HepG2 (cell line): Measurements from ENCODE around the gene RNF126. TPM values are rescaled to one million over a fixed set of nuclear protein-coding genes. Genes with fewer than 3 reads are reported as not detected.

ENCODE experiments used
- ATAC-seq: fragments of 200-7000 bp; cut with Tn5 transposase; 3 replicates; pipeline ENCODE4 v1.9.1; 2020; ENCODE audit warnings: mild to moderate bottlenecking, moderate library complexity
- BruUV-seq: library from RNA; stranded (reverse); fragments of 400-500 nt; replicated peaks from 2 replicates; lab custom pipeline; 2021; lab: Mats Ljungman, UMichigan
- CTCF ChIA-PET: fragments of 300-600 bp; formaldehyde crosslinking; extraction: SDS; loops from one replicate; lab custom pipeline; 2021; ENCODE audit warnings: low total read pairs, inconsistent platforms, low intra/inter-chr PET ratio; lab: Yijun Ruan, JAX
- POLR2A ChIA-PET: fragments of 350-600 bp; sonication (Branson Sonifier 250); formaldehyde crosslinking; loops from one replicate; lab custom pipeline; 2020; ENCODE audit warnings: antibody characterized with exemption, inconsistent platforms; lab: Yijun Ruan, JAX
- DNase-seq: peaks from one replicate; pipeline ENCODE4 v3.0.0-alpha.2; 2015; ENCODE audit warnings: low spot score
- FAIRE-seq: peaks from 3 replicates; lab custom pipeline; 2011; peaks lifted over from hg19 to GRCh38; lab: Jason Lieb, UNC
- H2AFZ ChIP-seq: one replicate; pipeline ENCODE4 v1.6.1; 2011; ENCODE audit warnings: low read length, inconsistent platforms
- H3K27ac ChIP-seq: fragments of 300-600 bp; 3 replicates; pipeline ENCODE4 v1.8.0; 2011; ENCODE audit warnings: mixed run types, mild to moderate bottlenecking, mixed read lengths, low read length, inconsistent platforms; ENCODE audit not compliant: insufficient read depth; ENCODE audit errors: extremely low read length
- H3K27me3 ChIP-seq, 2 experiments: fragments of 200-600 bp in 1 of 2; 2 replicates in 1 of 2; 3 replicates in 1 of 2; pipeline versions ENCODE4 v1.6.0 to v1.8.0; 2011; ENCODE audit warnings: low read length in 2 of 2, mild to moderate bottlenecking in 2 of 2, moderate library complexity in 2 of 2, inconsistent platforms in 1 of 2; ENCODE audit not compliant: insufficient read depth in 2 of 2, control insufficient read depth in 1 of 2
- H3K36me3 ChIP-seq, 2 experiments: fragments of 200-600 bp in 1 of 2; replicated peaks in 1 of 2; 2 replicates in 1 of 2; 3 replicates in 1 of 2; pipeline versions ENCODE4 v1.5.1 to v1.8.0; 2011; ENCODE audit warnings: low read length in 2 of 2, inconsistent platforms in 1 of 2; ENCODE audit not compliant: insufficient read depth in 2 of 2, control insufficient read depth in 1 of 2
- H3K4me1 ChIP-seq: 2 replicates; pipeline ENCODE4 v1.5.1; 2012; ENCODE audit warnings: low read length, inconsistent platforms; ENCODE audit not compliant: insufficient read depth
- H3K4me2 ChIP-seq: 2 replicates; pipeline ENCODE4 v1.6.0; 2011; ENCODE audit warnings: low read depth, low read length, inconsistent platforms
- H3K4me3 ChIP-seq, 3 experiments: fragments of 200-600 bp in 1 of 3; sonication (generic), shearing (Covaris generic) in 1 of 3; replicated peaks in 1 of 3; 2 replicates each; pipeline ENCODE4 v1.5.1; 2011 to 2016; ENCODE audit warnings: low read length in 3 of 3, inconsistent platforms in 2 of 3, low read depth in 2 of 3, mild to moderate bottlenecking in 2 of 3, control low read depth in 1 of 3, mixed read lengths in 1 of 3; ENCODE audit not compliant: insufficient read depth in 1 of 3
- H3K79me2 ChIP-seq: one replicate; pipeline ENCODE4 v1.6.1; 2011; ENCODE audit warnings: low read length, inconsistent platforms; ENCODE audit not compliant: insufficient read depth
- H3K9ac ChIP-seq: 2 replicates; pipeline ENCODE4 v1.6.0; 2011; ENCODE audit warnings: mild to moderate bottlenecking, low read depth, low read length, inconsistent platforms; ENCODE audit not compliant: insufficient read depth
- H3K9me3 ChIP-seq: 2 replicates; pipeline ENCODE4 v1.5.1; 2012; ENCODE audit warnings: mild to moderate bottlenecking, low read length
- H4K20me1 ChIP-seq: 2 replicates; pipeline ENCODE4 v1.6.0; 2011; ENCODE audit warnings: inconsistent platforms, mild to moderate bottlenecking, low read length, moderate library complexity; ENCODE audit not compliant: insufficient read depth
- AGO2 ChIP-seq: fragments of 200-400 bp; formaldehyde crosslinking; optimal IDR thresholded peaks from 2 replicates; pipeline ENCODE3; 2017; ENCODE audit warnings: mild to moderate bottlenecking, low read depth, low read length, moderate library complexity
- ATF3 ChIP-seq: sonication (generic); formaldehyde crosslinking; IDR thresholded peaks from 2 replicates; pipeline ENCODE4 v1.4.0; 2020; ENCODE audit warnings: missing genetic modification reagents
- ESRRA ChIP-seq: sonication (generic); formaldehyde crosslinking; IDR thresholded peaks from 2 replicates; pipeline ENCODE4 v1.5.1; 2020; ENCODE audit warnings: mild to moderate bottlenecking, low read depth, missing genetic modification reagents
- HOMEZ ChIP-seq: IDR thresholded peaks from 2 replicates; pipeline ENCODE4 v1.6.1; 2016; ENCODE audit warnings: low read depth
- PBX3 ChIP-seq: sonication (generic); formaldehyde crosslinking; IDR thresholded peaks from 2 replicates; pipeline ENCODE4 v1.8.1; 2023; ENCODE audit warnings: missing genetic modification reagents, inconsistent platforms, borderline replicate concordance
- SOX5 ChIP-seq: IDR thresholded peaks from 2 replicates; pipeline ENCODE4 v1.6.1; 2016; ENCODE audit warnings: borderline replicate concordance
- SP2 ChIP-seq: sonication (generic); formaldehyde crosslinking; IDR thresholded peaks from 2 replicates; pipeline ENCODE4 v1.5.1; 2020; ENCODE audit warnings: mild to moderate bottlenecking, missing genetic modification reagents
- TBX2 ChIP-seq: sonication (generic); formaldehyde crosslinking; IDR thresholded peaks from 2 replicates; pipeline ENCODE4 v1.5.0; 2020; ENCODE audit warnings: missing genetic modification reagents, mild to moderate bottlenecking, borderline replicate concordance
- THAP7 ChIP-seq: sonication (generic); formaldehyde crosslinking; IDR thresholded peaks from 2 replicates; pipeline ENCODE4 v1.8.1; 2023; ENCODE audit warnings: mild to moderate bottlenecking, missing genetic modification reagents
- ZBTB7B ChIP-seq: sonication (generic); formaldehyde crosslinking; IDR thresholded peaks from 2 replicates; pipeline ENCODE4 v1.4.0; 2020; ENCODE audit warnings: missing genetic modification reagents
- ZFP36L1 ChIP-seq: sonication (generic); formaldehyde crosslinking; IDR thresholded peaks from 2 replicates; pipeline ENCODE4 v1.8.0; 2022; ENCODE audit warnings: mild to moderate bottlenecking, missing genetic modification reagents, moderate library complexity
- ZFX ChIP-seq: sonication (generic); formaldehyde crosslinking; IDR thresholded peaks from 2 replicates; pipeline ENCODE4 v1.4.0; 2020; ENCODE audit warnings: mild to moderate bottlenecking, low read depth, missing genetic modification reagents, moderate library complexity
- ZNF205 ChIP-seq: IDR thresholded peaks from 2 replicates; pipeline ENCODE4 v1.6.1; 2018; ENCODE audit warnings: missing biosample characterization, missing genetic modification reagents
- ZNF274 ChIP-seq: sonication (generic); formaldehyde crosslinking; IDR thresholded peaks from 2 replicates; pipeline ENCODE4 v1.5.1; 2020; ENCODE audit warnings: mild to moderate bottlenecking, missing genetic modification reagents
- ZNF432 ChIP-seq: sonication (generic); formaldehyde crosslinking; IDR thresholded peaks from 2 replicates; pipeline ENCODE4 v1.5.0; 2020; ENCODE audit warnings: missing genetic modification reagents, mild to moderate bottlenecking, borderline replicate concordance
- ZNF512 ChIP-seq: sonication (generic); formaldehyde crosslinking; IDR thresholded peaks from 2 replicates; pipeline ENCODE4 v1.4.0; 2020; ENCODE audit warnings: mild to moderate bottlenecking, missing genetic modification reagents
- ZNF75D ChIP-seq: sonication (generic); formaldehyde crosslinking; IDR thresholded peaks from 2 replicates; pipeline ENCODE4 v1.8.1; 2023; ENCODE audit warnings: missing genetic modification reagents, mild to moderate bottlenecking, borderline replicate concordance
- ZSCAN29 ChIP-seq: sonication (generic); formaldehyde crosslinking; conservative IDR thresholded peaks from 2 replicates; pipeline ENCODE4 v1.4.0; 2020; ENCODE audit warnings: mild to moderate bottlenecking, missing genetic modification reagents
- WGBS: methylation state at CpG from one replicate; pipeline ENCODE4 v1.1.6; 2017; ENCODE audit warnings: low lambda C conversion rate; 5-methylcytosine and 5-hydroxymethylcytosine counted together
- in situ Hi-C: cut with HindIII; loops from 2 replicates; pipeline ENCODE4 v1.10.0; 2017; ENCODE audit warnings: low pct_unique_long_range_greater_than_20kb; ENCODE audit not compliant: extremely low pct_ligation_motif_present
- intact Hi-C: fragments of 100-400 bp; cut with micrococcal nuclease; formaldehyde crosslinking; loops from one replicate; pipeline ENCODE4 v1.10.0; 2022; ENCODE audit not compliant: unreplicated experiment
- polyA plus RNA-seq, 8 experiments: library from polyadenylated mRNA; depleted of rRNA in 3 of 8; stranded (reverse) in 7 of 8; unstranded in 1 of 8; fragments of >200 nt; fragmentation: Illumina TruSeq in 4 of 8; extraction: Trizol in 4 of 8; gene quantifications; 2 replicates each; pipeline versions ENCODE4 v1.2.1 to v1.2.3, GENCODE V29; 2011 to 2016; ENCODE audit warnings: low read depth in 4 of 8, missing spikeins in 1 of 8, mixed read lengths in 1 of 8; ENCODE audit not compliant: insufficient read depth in 1 of 8
- total RNA-seq, 5 experiments: library from RNA; depleted of rRNA; stranded (reverse); fragments of >200 nt; fragmentation: Illumina TruSeq; extraction: Trizol; gene quantifications; 2 replicates each; pipeline ENCODE4 v1.2.3, GENCODE V29; 2016; ENCODE audit warnings: low read depth in 1 of 5

Gene RNF126
- total and polyA plus RNA-seq, 2 of the 13 experiments (the other 11 are each of a cell fraction or from before 2014, with no cell fraction given), result 23.2 to 34.0 TPM

GRCh38 chr19:625257-625656 is 37.8 kb downstream of the RNF126 start (continued):
- TF ChIP-seq ZNF512 (CRISPR knock-in tag) (no peak), ZNF75D (CRISPR knock-in tag) (no peak), ZNF274 (CRISPR knock-in tag) (no peak)
- TF ChIP-seq, all 625 proteins: peak for 0

- no peak for ATAC-seq
- 94% methylated on average over 16 of the region's 24 CpGs for WGBS
- no peaks in the 10 kb centered on the region for H3K9me3 ChIP-seq
- intact Hi-C loops (no loop called here), in situ Hi-C loops (no loop called here)
- H3K36me3 ChIP-seq, result peaks cover 7 to 33% of the 10 kb centered on the region in 2 experiments
- no peaks in the 10 kb centered on the region for H3K27me3 ChIP-seq
- no peak for FAIRE-seq
- H3K27ac ChIP-seq, result no peak overlapping the region
- no peak overlapping the region for H3K4me3 ChIP-seq
- POLR2A ChIA-PET, result no interaction called here
- no peak overlapping the region for H3K9ac ChIP-seq
- CTCF ChIA-PET, result no interaction called here
- H4K20me1 ChIP-seq, result no peaks in the 10 kb centered on the region
- BruUV-seq, result no TSS peak
- no peak overlapping the region for H3K4me2 ChIP-seq
- DNase-seq, result no peak
- H3K79me2 ChIP-seq, result peaks cover 10% of the 10 kb centered on the region
- H3K4me1 ChIP-seq, result 0 out of 2 replicates have a peak, but pooled peaks cover 7% of the 10 kb centered on the region
- H2AFZ ChIP-seq, result no peak overlapping the region
- TF ChIP-seq PBX3 (no peak), ZNF205 (no peak), ATF3 (no peak), SOX5 (CRISPR knock-in tag) (no peak), ZNF432 (CRISPR knock-in tag) (no peak), TBX2 (CRISPR knock-in tag) (no peak), AGO2 (peak; percentile 82), ZSCAN29 (CRISPR knock-in tag) (no peak), HOMEZ (CRISPR knock-in tag) (no peak), ESRRA (CRISPR knock-in tag) (no peak), THAP7 (no peak), ZFX (CRISPR knock-in tag) (no peak), SP2 (CRISPR knock-in tag) (no peak), ZBTB7B (CRISPR knock-in tag) (no peak), ZFP36L1 (CRISPR knock-in tag) (no peak)
These were observed 38.4 kb downstream of the RNF126 start for GRCh38 chr19:624433-625109.
